ENCODE results near the gene VHLL. TPM values are rescaled to one million over a fixed set of nuclear protein-coding genes. Genes with fewer than 3 reads are reported as not detected.
A peak's percentile ranks its signal among the peaks of the same experiment; 100 is the strongest.

Gene VHLL
- total RNA-seq, 4 donors from 2014 or later = 0.57 TPM; not detected in 3

- no peak for DNase-seq
- no peak for TF ChIP-seq POLR2A (IDR thresholded peaks at IDR 0.05)
- TF ChIP-seq, protein P1, sequence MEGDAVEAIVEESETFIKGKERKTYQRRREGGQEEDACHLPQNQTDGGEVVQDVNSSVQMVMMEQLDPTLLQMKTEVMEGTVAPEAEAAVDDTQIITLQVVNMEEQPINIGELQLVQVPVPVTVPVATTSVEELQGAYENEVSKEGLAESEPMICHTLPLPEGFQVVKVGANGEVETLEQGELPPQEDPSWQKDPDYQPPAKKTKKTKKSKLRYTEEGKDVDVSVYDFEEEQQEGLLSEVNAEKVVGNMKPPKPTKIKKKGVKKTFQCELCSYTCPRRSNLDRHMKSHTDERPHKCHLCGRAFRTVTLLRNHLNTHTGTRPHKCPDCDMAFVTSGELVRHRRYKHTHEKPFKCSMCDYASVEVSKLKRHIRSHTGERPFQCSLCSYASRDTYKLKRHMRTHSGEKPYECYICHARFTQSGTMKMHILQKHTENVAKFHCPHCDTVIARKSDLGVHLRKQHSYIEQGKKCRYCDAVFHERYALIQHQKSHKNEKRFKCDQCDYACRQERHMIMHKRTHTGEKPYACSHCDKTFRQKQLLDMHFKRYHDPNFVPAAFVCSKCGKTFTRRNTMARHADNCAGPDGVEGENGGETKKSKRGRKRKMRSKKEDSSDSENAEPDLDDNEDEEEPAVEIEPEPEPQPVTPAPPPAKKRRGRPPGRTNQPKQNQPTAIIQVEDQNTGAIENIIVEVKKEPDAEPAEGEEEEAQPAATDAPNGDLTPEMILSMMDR (IDR thresholded peaks at IDR 0.05) = no peak
- Histone ChIP-seq H3K36me3 (peaks cover 24 to 93% (median 51%) of the 10 kb centered on the region in 3 donors), H3K27ac (no peak overlapping the region), H3K9me3 (no peaks in the 10 kb centered on the region), H3K4me1 (peaks cover 0 to 14% (median 0%) of the 10 kb centered on the region in 3 donors), H3K27me3 (no peaks in the 10 kb centered on the region), H3K4me3 (no peak overlapping the region)
- intact Hi-C loops (cut with DNase I) = no loop called here
These were observed 9.0 kb upstream of the VHLL start for GRCh38 chr1:156308078-156308477.

- intact Hi-C loops (cut with DNase I) = no loop called here
- Histone ChIP-seq H3K4me1 (peaks cover 0 to 27% (median 0%) of the 10 kb centered on the region in 3 donors), H3K9me3 (no peaks in the 10 kb centered on the region), H3K27me3 (no peaks in the 10 kb centered on the region), H3K27ac (no peak overlapping the region), H3K36me3 (peaks cover 9 to 64% (median 22%) of the 10 kb centered on the region in 3 donors), H3K4me3 (no peak overlapping the region)
- no peak for TF ChIP-seq POLR2A (IDR thresholded peaks at IDR 0.05)
- TF ChIP-seq, protein P1 (IDR thresholded peaks at IDR 0.05) = no peak
- DNase-seq = no peak
- WGBS, 2 donors = 74 to 75% methylated on average over 2 of the region's 2 CpGs
These were observed 6.1 kb upstream of the VHLL start for GRCh38 chr1:156305215-156305614.

DNA sequence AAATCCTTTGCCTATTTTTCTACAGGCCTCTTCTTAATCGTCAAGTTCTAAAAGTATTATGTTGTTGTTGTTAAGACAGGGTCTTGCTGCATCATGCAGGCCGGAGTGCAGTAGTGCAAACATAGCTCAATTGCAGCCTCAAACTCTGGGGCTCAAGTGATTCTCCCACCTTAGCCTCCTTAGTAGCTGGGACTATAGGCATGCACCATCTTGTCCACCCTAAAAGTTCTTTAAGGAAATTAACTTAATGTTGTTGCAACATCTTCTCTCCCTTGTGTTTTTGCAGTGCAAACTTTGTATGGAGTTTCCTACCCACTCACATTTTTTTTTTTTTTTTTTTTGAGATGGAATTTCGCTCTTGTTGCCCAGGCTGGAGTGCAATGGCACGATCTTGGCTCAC lies 4.1 kb upstream of the VHLL start:
- Histone ChIP-seq H3K4me3 (no peak overlapping the region), H3K27ac (no peak overlapping the region), H3K27me3 (no peaks in the 10 kb centered on the region), H3K36me3 (peaks cover 0 to 44% (median 4%) of the 10 kb centered on the region in 3 donors), H3K9me3 (no peaks in the 10 kb centered on the region), H3K4me1 (peaks cover 0 to 21% (median 0%) of the 10 kb centered on the region in 3 donors)
- WGBS, 2 donors = 62 to 67% methylated on average over 4 of the region's 4 CpGs
- intact Hi-C loops (cut with DNase I) = no loop called here
- TF ChIP-seq POLR2A (IDR thresholded peaks at IDR 0.05) = no peak
- TF ChIP-seq, protein P1 (IDR thresholded peaks at IDR 0.05) = no peak
- DNase-seq = no peak

DNA sequence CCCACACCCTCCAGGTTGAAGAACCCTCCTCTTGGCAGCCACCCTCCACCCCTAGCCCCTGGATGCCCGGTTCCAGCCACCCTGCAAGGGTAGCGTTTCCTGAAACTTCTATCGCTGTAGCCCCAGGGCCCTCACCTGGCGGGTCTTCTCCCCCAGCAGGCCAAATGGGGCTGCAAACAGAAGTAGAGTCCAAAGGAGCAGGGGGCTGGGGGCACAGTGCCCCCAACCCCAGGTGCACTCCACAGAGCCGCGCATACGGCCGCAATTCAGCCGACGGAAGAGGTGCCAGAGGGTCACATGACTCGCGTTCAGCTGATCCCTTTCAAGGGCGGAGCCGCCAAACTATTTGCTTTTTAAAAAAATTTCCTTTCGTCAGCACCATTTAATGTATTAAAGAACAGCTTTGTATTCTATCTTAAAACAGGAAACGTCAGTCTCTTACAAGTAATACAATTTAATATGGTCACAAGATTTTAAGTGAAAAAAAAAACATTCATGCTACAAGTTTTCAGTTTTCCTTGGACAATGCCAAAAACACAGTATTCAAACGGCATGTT lies 3.6 kb downstream of the VHLL start, which contains the start of gene GLMP:
Gene GLMP (minus strand): TSS at position 289 of the 557 bp plus-strand sequence. CDS start 34 bp downstream, at position 255.
- intact Hi-C loops (cut with DNase I) = no loop called here

DNA sequence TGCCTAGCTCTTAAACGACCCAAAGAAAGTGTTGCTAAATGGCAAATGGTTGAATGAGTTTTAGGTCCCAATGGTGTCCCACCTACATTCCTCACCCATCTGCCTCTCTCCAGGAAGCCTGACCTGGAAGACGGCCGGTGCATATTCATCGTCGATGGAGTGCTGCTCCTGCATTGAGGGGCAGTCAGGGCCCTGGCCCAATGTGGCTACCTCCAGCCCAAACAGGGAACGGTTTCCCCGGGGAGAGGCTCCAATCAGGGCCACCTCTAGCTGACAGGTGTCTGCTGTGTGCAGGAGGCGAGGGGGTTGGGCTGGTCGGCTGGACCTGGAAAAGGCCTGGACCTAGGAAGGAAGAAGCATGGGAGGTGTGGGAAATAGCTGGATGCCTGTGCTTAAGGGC lies 5.2 kb downstream of the VHLL start:
- DNase-seq = no peak
- no peak for TF ChIP-seq POLR2A (IDR thresholded peaks at IDR 0.05)
- TF ChIP-seq, protein P1 (IDR thresholded peaks at IDR 0.05) = no peak
- Histone ChIP-seq H3K27ac (peak overlapping the region in 1 of 4 donors; percentile 82), H3K27me3 (no peaks in the 10 kb centered on the region), H3K4me3 (no peak overlapping the region), H3K4me1 (peaks cover 16 to 73% (median 31%) of the 10 kb centered on the region in 3 donors), H3K9me3 (no peaks in the 10 kb centered on the region), H3K36me3 (peaks cover 0 to 48% (median 8%) of the 10 kb centered on the region in 3 donors)
- intact Hi-C loops (cut with DNase I) = no loop called here
- WGBS, 2 donors = 83 to 84% methylated on average over 1 to 6 of the region's 9 CpGs

More for the DNA sequence above, 3.6 kb downstream of the VHLL start, which contains the start of gene GLMP:
- 0 to 1% methylated on average over 8 to 10 of the region's 17 CpGs for WGBS, 2 donors
- Histone ChIP-seq H3K9me3 (no peaks in the 10 kb centered on the region), H3K27ac (peak within 1 kb of the TSS; percentile 55 to 82 (median 76)), H3K36me3 (peaks cover 0 to 32% (median 0%) of the 10 kb centered on the region in 3 donors), H3K4me3 (peak within 1 kb of the TSS; percentile 53 to 76 (median 74)), H3K4me1 (peaks cover 16 to 58% (median 25%) of the 10 kb centered on the region in 3 donors), H3K27me3 (no peaks in the 10 kb centered on the region)
- no peak for DNase-seq
- TF ChIP-seq POLR2A (IDR thresholded peaks at IDR 0.05) = no peak
- TF ChIP-seq, protein P1 (IDR thresholded peaks at IDR 0.05) = no peak

Measured in esophagus squamous epithelium (tissue), 5 donors.